ENCODE results near the gene ENTPD7.

ENTPD7 gene

DNA sequence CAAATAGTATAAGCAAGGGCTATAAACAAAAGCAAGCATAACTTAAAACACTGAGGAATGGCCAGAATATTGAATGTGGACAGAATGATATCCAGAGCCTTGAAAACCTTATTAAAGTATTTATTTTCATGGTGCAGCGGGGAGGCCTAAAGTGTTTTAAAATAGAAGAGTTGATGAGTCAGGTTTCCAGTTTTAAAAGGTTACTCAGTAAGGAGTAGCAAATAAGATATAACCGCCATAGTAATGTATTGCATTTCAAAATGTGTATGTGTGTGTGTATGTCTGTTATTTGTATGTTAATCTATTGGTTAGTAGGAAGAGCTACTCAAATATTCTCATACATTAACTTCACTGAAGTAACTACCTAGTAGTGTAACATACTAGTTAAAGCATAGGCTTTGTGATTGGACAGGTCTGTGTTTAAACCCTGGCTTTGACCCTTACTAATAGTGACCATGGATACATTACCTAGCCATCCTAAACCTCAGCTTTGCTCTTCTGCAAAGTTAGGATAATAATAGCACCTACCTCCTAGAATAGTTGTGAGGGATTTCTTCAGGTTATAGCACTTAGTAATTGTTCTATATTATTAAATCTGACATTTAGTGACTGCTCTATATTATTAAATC is 89.6 kb downstream of the ENTPD7 start:
- DNase-seq, result no peak

DNA sequence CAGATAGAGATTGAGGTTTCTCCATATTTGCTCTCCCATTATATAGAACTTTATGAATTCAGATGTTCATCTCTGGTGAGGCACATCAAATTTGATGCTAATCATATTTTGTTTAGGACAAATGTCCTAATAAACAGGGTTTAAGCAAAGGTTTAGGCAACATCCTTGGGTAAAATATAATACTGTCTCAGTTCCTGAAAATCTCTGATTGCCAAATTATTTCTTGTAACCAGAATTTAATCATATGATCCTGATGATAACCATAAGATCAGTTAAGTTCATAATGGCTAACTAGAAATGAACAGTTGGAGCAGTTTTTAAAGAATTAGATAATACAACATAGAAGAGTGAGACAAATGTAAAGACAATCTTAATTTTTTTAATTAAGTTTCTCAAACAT is 91.3 kb downstream of the ENTPD7 start:
- no peak for DNase-seq

DNA sequence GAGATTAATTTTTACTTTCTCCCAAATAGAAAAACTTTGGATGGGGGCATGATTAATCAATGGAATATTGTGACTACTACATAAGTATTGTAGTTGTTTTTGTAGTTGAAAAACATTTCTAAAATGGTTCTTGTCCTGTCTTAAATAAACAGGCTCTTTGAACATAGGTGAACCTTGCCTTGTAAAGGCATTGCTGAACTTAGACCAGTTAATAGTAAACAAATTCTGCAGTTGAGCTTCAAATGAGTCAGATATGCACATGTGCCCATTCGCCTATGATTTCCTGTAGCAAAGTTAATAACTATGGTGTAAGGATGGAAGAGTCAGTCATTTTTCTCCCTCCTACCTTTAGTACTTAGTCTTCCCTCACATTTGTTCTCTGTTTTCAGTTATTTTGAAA is 95.4 kb downstream of the ENTPD7 start:
- DNase-seq, result no peak

Data from C1 segment of cervical spinal cord (tissue), 14 donors.